K562 (cell line): Measurements from ENCODE around the gene XRRA1. TPM values are rescaled to one million over a fixed set of nuclear protein-coding genes. Genes with fewer than 3 reads are reported as not detected.

ENCODE experiments used
- BCOR ChIP-seq: fragments of 450-650 bp; IDR thresholded peaks from 2 replicates; pipeline ENCODE4 v1.6.1; 2016
- POU5F1 ChIP-seq: fragments of 150-350 bp; IDR thresholded peaks from 2 replicates; pipeline ENCODE4 v1.6.1; 2014; ENCODE audit warnings: borderline replicate concordance, low read length, low read depth, mild to moderate bottlenecking; ENCODE audit not compliant: partially characterized antibody
- PPARD ChIP-seq: fragments of 250-450 bp; sonication (Bioruptor Pico); IDR thresholded peaks from 2 replicates; pipeline ENCODE4 v1.8.0; 2022; ENCODE audit warnings: inconsistent platforms, mild to moderate bottlenecking, moderate library complexity
- ZFP36 ChIP-seq: fragments of 150-350 bp; IDR thresholded peaks from 2 replicates; pipeline ENCODE4 v1.6.1; 2018; ENCODE audit warnings: low read length, low read depth; ENCODE audit not compliant: partially characterized antibody
- polyA plus RNA-seq, 8 experiments: library from polyadenylated mRNA; depleted of rRNA in 4 of 8; stranded (reverse) in 5 of 8; unstranded in 3 of 8; fragments of >200 nt; fragmentation: Nextera tagmentation in 2 of 8; fragmentation: Illumina TruSeq in 1 of 8; extraction: Ambion mirVana in 2 of 8; extraction: Trizol in 1 of 8; gene quantifications; 2 replicates each; pipeline versions ENCODE4 v1.2.1 to v1.2.3, GENCODE V29; 2011 to 2014; ENCODE audit warnings: inconsistent platforms in 1 of 8, missing spikeins in 1 of 8
- total RNA-seq, 7 experiments: library from RNA; depleted of rRNA in 6 of 7; stranded (reverse); fragments of >200 nt in 6 of 7; fragmentation: Illumina TruSeq in 2 of 7; extraction: Trizol in 2 of 7; gene quantifications; 2 replicates each; pipeline versions ENCODE4 v1.2.1 to v1.2.3, GENCODE V29; 2011 to 2021; ENCODE audit warnings: low replicate concordance in 1 of 7
- TF ChIP-seq, protein P1 (sequence below): fragments of 150-350 bp; conservative IDR thresholded peaks from 2 replicates; pipeline ENCODE4 v1.6.1; 2014; ENCODE audit warnings: low read length
- TF ChIP-seq, protein P2 (sequence below): fragments of 450-650 bp; IDR thresholded peaks from 2 replicates; pipeline ENCODE4 v1.6.1; 2016; ENCODE audit warnings: low read depth
- TF ChIP-seq, protein P3 (sequence below): fragments of 250-450 bp; sonication (Bioruptor Pico); IDR thresholded peaks from 2 replicates; pipeline ENCODE4 v1.4.0; 2020; ENCODE audit warnings: borderline replicate concordance

XRRA1 gene
- total and polyA plus RNA-seq, 9 of the 15 experiments (the other 6 are each of a cell fraction or from before 2014, with no cell fraction given) = 5.0 to 22.5 (median 16.0) TPM

DNA sequence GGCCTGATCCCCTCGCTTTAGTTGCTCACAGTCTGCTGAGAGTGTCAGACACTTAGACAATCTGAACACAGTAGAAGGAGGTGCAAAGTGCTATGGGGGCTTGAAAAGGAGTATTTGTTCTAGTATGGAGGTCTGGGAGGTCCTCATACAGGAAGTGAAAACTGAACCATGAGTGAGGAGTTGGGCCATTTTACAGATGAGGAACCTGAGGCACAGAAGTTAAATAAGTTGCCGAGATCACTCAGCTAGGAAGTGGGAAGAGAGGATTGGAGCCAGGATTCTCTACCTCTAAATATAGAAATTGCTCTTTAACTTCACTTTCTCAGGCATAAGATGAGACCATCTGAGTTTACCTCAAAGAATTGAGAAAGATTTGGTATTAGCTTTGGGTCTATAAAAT is 35.8 kb upstream of the XRRA1 start (continued):
- TF ChIP-seq, protein P1, sequence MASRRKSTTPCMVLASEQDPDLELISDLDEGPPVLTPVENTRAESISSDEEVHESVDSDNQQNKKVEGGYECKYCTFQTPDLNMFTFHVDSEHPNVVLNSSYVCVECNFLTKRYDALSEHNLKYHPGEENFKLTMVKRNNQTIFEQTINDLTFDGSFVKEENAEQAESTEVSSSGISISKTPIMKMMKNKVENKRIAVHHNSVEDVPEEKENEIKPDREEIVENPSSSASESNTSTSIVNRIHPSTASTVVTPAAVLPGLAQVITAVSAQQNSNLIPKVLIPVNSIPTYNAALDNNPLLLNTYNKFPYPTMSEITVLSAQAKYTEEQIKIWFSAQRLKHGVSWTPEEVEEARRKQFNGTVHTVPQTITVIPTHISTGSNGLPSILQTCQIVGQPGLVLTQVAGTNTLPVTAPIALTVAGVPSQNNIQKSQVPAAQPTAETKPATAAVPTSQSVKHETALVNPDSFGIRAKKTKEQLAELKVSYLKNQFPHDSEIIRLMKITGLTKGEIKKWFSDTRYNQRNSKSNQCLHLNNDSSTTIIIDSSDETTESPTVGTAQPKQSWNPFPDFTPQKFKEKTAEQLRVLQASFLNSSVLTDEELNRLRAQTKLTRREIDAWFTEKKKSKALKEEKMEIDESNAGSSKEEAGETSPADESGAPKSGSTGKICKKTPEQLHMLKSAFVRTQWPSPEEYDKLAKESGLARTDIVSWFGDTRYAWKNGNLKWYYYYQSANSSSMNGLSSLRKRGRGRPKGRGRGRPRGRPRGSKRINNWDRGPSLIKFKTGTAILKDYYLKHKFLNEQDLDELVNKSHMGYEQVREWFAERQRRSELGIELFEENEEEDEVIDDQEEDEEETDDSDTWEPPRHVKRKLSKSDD = no peak
- TF ChIP-seq ZFP36 (no peak), POU5F1 (no peak), PPARD (CRISPR knock-in tag) (no peak), BCOR (0 out of 2 replicates have a peak, but pooled peaks have one; percentile 70)
- TF ChIP-seq, protein P2, sequence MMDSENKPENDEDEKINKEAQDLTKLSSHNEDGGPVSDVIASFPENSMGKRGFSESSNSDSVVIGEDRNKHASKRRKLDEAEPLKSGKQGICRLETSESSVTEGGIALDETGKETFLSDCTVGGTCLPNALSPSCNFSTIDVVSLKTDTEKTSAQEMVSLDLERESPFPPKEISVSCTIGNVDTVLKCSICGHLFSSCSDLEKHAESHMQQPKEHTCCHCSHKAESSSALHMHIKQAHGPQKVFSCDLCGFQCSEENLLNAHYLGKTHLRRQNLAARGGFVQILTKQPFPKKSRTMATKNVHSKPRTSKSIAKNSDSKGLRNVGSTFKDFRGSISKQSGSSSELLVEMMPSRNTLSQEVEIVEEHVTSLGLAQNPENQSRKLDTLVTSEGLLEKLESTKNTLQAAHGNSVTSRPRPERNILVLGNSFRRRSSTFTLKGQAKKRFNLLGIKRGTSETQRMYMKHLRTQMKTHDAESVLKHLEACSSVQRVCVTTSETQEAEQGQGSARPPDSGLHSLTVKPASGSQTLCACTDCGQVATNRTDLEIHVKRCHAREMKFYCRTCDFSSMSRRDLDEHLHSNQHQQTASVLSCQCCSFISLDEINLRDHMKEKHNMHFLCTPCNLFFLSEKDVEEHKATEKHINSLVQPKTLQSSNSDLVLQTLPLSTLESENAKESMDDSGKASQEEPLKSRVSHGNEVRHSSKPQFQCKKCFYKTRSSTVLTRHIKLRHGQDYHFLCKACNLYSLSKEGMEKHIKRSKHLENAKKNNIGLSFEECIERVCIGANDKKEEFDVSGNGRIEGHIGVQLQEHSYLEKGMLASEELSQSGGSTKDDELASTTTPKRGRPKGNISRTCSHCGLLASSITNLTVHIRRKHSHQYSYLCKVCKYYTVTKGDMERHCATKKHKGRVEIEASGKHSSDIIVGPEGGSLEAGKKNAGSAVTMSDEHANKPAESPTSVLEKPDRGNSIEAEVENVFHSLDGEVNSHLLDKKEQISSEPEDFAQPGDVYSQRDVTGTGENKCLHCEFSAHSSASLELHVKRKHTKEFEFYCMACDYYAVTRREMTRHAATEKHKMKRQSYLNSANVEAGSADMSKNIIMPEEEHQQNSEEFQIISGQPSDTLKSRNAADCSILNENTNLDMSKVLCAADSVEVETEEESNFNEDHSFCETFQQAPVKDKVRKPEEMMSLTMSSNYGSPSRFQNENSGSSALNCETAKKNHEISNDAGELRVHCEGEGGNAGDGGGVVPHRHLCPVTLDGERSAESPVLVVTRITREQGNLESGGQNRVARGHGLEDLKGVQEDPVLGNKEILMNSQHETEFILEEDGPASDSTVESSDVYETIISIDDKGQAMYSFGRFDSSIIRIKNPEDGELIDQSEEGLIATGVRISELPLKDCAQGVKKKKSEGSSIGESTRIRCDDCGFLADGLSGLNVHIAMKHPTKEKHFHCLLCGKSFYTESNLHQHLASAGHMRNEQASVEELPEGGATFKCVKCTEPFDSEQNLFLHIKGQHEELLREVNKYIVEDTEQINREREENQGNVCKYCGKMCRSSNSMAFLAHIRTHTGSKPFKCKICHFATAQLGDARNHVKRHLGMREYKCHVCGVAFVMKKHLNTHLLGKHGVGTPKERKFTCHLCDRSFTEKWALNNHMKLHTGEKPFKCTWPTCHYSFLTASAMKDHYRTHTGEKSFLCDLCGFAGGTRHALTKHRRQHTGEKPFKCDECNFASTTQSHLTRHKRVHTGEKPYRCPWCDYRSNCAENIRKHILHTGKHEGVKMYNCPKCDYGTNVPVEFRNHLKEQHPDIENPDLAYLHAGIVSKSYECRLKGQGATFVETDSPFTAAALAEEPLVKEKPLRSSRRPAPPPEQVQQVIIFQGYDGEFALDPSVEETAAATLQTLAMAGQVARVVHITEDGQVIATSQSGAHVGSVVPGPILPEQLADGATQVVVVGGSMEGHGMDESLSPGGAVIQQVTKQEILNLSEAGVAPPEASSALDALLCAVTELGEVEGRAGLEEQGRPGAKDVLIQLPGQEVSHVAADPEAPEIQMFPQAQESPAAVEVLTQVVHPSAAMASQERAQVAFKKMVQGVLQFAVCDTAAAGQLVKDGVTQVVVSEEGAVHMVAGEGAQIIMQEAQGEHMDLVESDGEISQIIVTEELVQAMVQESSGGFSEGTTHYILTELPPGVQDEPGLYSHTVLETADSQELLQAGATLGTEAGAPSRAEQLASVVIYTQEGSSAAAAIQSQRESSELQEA = no peak
- TF ChIP-seq, protein P3, sequence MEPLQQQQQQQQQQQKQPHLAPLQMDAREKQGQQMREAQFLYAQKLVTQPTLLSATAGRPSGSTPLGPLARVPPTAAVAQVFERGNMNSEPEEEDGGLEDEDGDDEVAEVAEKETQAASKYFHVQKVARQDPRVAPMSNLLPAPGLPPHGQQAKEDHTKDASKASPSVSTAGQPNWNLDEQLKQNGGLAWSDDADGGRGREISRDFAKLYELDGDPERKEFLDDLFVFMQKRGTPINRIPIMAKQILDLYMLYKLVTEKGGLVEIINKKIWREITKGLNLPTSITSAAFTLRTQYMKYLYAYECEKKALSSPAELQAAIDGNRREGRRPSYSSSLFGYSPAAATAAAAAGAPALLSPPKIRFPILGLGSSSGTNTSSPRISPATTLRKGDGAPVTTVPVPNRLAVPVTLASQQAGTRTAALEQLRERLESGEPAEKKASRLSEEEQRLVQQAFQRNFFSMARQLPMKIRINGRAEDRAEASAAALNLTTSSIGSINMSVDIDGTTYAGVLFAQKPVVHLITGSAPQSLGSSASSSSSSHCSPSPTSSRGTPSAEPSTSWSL (CRISPR knock-in tag) = no peak
